Hepatocyte (in vitro differentiated cells): Measurements from ENCODE around the gene NUP58. TPM values are rescaled to one million over a fixed set of nuclear protein-coding genes. Genes with fewer than 3 reads are reported as not detected.

Source experiments
- DNase-seq: peaks from one replicate; pipeline ENCODE4 v3.0.0-alpha.2; 2016; ENCODE audit warnings: low spot score
- H2AFZ ChIP-seq: fragments of 200-600 bp; sonication (generic); 2 replicates; pipeline ENCODE4 v1.6.0; 2016; ENCODE audit warnings: antibody characterized with exemption, mild to moderate bottlenecking
- H3K27ac ChIP-seq: fragments of 200-600 bp; sonication (generic); 2 replicates; pipeline ENCODE4 v1.5.1; 2016; ENCODE audit warnings: mild to moderate bottlenecking
- H3K27me3 ChIP-seq: fragments of 200-600 bp; sonication (generic); 2 replicates; pipeline ENCODE4 v1.6.1; 2016
- H3K36me3 ChIP-seq: fragments of 200-600 bp; sonication (generic); replicated peaks from 2 replicates; pipeline ENCODE4 v1.5.1; 2016; ENCODE audit warnings: low read depth; ENCODE audit not compliant: insufficient read depth
- H3K4me1 ChIP-seq: fragments of 200-600 bp; sonication (generic); 2 replicates; pipeline ENCODE4 v1.5.1; 2016; ENCODE audit warnings: mild to moderate bottlenecking, moderate library complexity; ENCODE audit not compliant: insufficient read depth
- H3K4me2 ChIP-seq: fragments of 200-600 bp; sonication (generic); 2 replicates; pipeline ENCODE4 v1.6.0; 2016
- H3K4me3 ChIP-seq: fragments of 200-600 bp; sonication (generic); 2 replicates; pipeline ENCODE4 v1.5.1; 2016; ENCODE audit warnings: mild to moderate bottlenecking
- H3K79me2 ChIP-seq: fragments of 200-600 bp; sonication (generic); 2 replicates; pipeline ENCODE4 v1.6.0; 2017; ENCODE audit warnings: mild to moderate bottlenecking
- H3K9me2 ChIP-seq: fragments of 200-600 bp; sonication (generic); replicated peaks from 2 replicates; pipeline ENCODE4 v1.6.0; 2017; ENCODE audit warnings: mild to moderate bottlenecking; ENCODE audit not compliant: insufficient read depth
- H3K9me3 ChIP-seq: fragments of 200-600 bp; sonication (generic); 2 replicates; pipeline ENCODE4 v1.5.1; 2016; ENCODE audit warnings: low read depth, mild to moderate bottlenecking
- H4K20me1 ChIP-seq: fragments of 200-600 bp; sonication (generic); 2 replicates; pipeline ENCODE4 v1.6.0; 2016; ENCODE audit warnings: mild to moderate bottlenecking; ENCODE audit not compliant: insufficient read depth, poor library complexity, severe bottlenecking
- EZH2 ChIP-seq: fragments of 200-600 bp; sonication (generic); IDR thresholded peaks from 2 replicates; pipeline ENCODE4 v1.6.1; 2016; ENCODE audit warnings: antibody characterized with exemption, mild to moderate bottlenecking, borderline replicate concordance
- EZH2phosphoT487 ChIP-seq: fragments of 200-600 bp; sonication (generic); IDR thresholded peaks from one replicate; pipeline ENCODE4 v1.6.1; 2018; ENCODE audit warnings: antibody characterized with exemption, mild to moderate bottlenecking, low read depth, moderate library complexity; ENCODE audit not compliant: unreplicated experiment, severe bottlenecking
- WGBS: methylation state at CpG from one replicate; pipeline ENCODE4 v1.1.6; 2016; ENCODE audit warnings: low lambda C conversion rate; ENCODE audit errors: missing lambda C conversion rate; 5-methylcytosine and 5-hydroxymethylcytosine counted together
- polyA plus RNA-seq: library from polyadenylated mRNA; unstranded; fragments of >200 nt; fragmentation: Nextera tagmentation; extraction: Ambion mirVana; gene quantifications from 2 replicates; pipeline ENCODE4 v1.2.1, GENCODE V29; 2016
- total RNA-seq: library from RNA; depleted of rRNA; stranded (reverse); fragments of >200 nt; gene quantifications from 2 replicates; pipeline ENCODE4 v1.2.3, GENCODE V29; 2014
- TF ChIP-seq, protein P1 (sequence below): fragments of 200-600 bp; sonication (generic); IDR thresholded peaks from 2 replicates; pipeline ENCODE4 v1.5.1; 2016; ENCODE audit warnings: antibody characterized with exemption, mild to moderate bottlenecking; ENCODE audit not compliant: poor library complexity

The NUP58 gene
- total and polyA plus RNA-seq, 2 experiments from 2014 or later, result 16.0 to 61.3 TPM

DNA sequence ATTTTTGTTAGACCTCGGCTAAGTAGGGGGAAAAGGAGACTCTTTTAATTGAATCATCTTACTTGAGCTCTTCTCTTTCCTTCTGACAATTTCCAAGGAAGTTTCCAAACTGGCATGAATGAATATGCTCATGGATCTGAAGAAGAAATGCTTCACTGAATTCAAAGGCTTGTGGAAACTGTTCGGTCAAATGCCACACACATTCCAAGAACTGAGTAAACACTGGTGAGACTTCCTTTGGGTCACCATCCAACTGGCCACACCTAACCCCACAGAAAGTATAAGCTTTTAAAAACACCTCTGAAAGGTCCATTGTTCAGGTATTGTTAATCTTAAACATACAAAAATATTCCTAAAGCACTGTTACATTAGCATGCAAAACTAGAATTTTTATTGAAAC, 47.7 kb upstream of the NUP58 start:
- Histone ChIP-seq H3K36me3 (no peaks in the 10 kb centered on the region), H2AFZ (no peak overlapping the region), H4K20me1 (no peaks in the 10 kb centered on the region), H3K4me2 (no peak overlapping the region), H3K4me3 (no peak overlapping the region), H3K79me2 (no peaks in the 10 kb centered on the region), H3K27me3 (no peaks in the 10 kb centered on the region), H3K9me2 (no peaks in the 10 kb centered on the region), H3K27ac (no peak overlapping the region), H3K4me1 (no peaks in the 10 kb centered on the region), H3K9me3 (no peaks in the 10 kb centered on the region)
- 80% methylated on average over 2 of the region's 2 CpGs for WGBS
- no peak for DNase-seq
- TF ChIP-seq EZH2 (no peak), EZH2phosphoT487 (no peak)
- TF ChIP-seq, protein P1, sequence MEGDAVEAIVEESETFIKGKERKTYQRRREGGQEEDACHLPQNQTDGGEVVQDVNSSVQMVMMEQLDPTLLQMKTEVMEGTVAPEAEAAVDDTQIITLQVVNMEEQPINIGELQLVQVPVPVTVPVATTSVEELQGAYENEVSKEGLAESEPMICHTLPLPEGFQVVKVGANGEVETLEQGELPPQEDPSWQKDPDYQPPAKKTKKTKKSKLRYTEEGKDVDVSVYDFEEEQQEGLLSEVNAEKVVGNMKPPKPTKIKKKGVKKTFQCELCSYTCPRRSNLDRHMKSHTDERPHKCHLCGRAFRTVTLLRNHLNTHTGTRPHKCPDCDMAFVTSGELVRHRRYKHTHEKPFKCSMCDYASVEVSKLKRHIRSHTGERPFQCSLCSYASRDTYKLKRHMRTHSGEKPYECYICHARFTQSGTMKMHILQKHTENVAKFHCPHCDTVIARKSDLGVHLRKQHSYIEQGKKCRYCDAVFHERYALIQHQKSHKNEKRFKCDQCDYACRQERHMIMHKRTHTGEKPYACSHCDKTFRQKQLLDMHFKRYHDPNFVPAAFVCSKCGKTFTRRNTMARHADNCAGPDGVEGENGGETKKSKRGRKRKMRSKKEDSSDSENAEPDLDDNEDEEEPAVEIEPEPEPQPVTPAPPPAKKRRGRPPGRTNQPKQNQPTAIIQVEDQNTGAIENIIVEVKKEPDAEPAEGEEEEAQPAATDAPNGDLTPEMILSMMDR, result no peak

DNA sequence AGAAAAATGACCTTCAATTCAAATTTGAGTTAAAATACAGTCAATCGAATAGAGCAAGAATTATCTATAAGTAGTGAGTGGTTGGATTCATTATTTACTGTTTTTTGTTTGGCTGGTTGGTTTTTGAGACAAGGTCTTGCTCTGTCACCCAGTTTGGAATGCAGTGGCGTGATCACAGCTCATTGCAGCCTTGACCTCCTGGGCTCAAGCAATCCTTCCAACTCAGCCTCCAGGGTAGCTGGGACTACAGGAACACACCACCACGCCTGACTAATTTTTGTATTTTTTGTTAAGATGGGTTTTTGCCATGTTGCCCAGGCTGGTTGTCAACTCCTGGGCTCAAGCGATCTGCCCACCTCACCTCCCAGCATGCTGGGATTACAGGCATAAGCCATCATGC, 39.2 kb upstream of the NUP58 start:
- no peaks in the 10 kb centered on the region for H3K9me3 ChIP-seq
- H3K9me2 ChIP-seq, result no peaks in the 10 kb centered on the region
- H3K4me1 ChIP-seq, result no peaks in the 10 kb centered on the region
- H3K4me3 ChIP-seq, result no peak overlapping the region
- H2AFZ ChIP-seq, result no peak overlapping the region
- H3K4me2 ChIP-seq, result no peak overlapping the region
- no peaks in the 10 kb centered on the region for H4K20me1 ChIP-seq
- no peak overlapping the region for H3K27ac ChIP-seq
- TF ChIP-seq EZH2phosphoT487, result no peak
- TF ChIP-seq, protein P1, result no peak
- TF ChIP-seq EZH2, result no peak
- H3K36me3 ChIP-seq, result no peaks in the 10 kb centered on the region
- H3K27me3 ChIP-seq, result no peaks in the 10 kb centered on the region
- whole genome bisulfite sequencing, result 97% methylated on average over 4 of the region's 4 CpGs
- H3K79me2 ChIP-seq, result no peaks in the 10 kb centered on the region
- DNase-seq, result no peak

DNA sequence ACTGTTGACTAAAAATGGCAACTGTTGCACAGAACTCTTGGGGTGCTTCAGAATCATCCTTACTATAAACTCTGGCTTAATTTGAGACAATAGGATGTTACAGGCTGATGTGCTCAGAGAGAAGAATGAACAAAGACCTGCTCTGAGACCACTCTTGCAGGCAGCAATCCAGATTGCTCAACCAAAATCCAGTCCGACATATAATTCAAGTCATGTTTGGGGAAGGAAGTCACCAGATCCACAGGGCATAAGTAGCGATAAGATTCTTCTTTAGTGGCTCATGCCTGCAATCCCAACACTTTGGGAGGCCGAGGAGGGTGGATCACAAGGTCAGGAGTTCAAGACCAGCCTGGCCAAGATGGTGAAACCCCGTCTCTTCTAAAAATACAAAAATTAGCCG, 34.7 kb upstream of the NUP58 start:
- Histone ChIP-seq H3K27me3 (no peaks in the 10 kb centered on the region), H2AFZ (no peak overlapping the region), H3K27ac (no peak overlapping the region), H3K4me2 (no peak overlapping the region), H3K36me3 (no peaks in the 10 kb centered on the region), H3K9me2 (no peaks in the 10 kb centered on the region), H3K4me1 (no peaks in the 10 kb centered on the region), H4K20me1 (no peaks in the 10 kb centered on the region), H3K4me3 (no peak overlapping the region), H3K79me2 (no peaks in the 10 kb centered on the region), H3K9me3 (no peaks in the 10 kb centered on the region)
- TF ChIP-seq EZH2phosphoT487 (no peak), EZH2 (no peak)
- TF ChIP-seq, protein P1, result no peak
- WGBS, result 95% methylated on average over 5 of the region's 5 CpGs
- DNase-seq, result no peak

DNA sequence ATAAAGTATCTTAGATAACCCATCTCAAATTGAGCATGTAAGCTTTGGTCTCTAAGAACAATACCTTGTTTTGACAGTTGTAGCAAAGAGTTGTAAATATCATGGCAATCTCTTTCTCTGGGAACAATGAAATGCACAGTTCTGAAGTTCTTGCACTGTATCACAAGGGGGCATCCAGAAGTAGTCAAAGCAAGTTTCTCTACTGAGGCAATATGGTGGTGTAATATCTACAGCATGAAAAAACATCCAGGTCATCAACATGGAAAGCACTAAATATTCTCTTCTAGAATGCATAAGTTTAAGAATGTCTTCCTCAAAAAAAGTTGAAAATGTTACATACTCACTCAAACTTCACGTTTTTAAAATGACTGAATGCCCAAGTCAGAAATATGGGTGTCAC, 33.7 kb upstream of the NUP58 start:
- Histone ChIP-seq H3K9me3 (no peaks in the 10 kb centered on the region), H3K4me1 (no peaks in the 10 kb centered on the region), H3K27ac (no peak overlapping the region), H3K4me3 (no peak overlapping the region), H4K20me1 (no peaks in the 10 kb centered on the region), H3K36me3 (no peaks in the 10 kb centered on the region), H3K27me3 (no peaks in the 10 kb centered on the region), H2AFZ (no peak overlapping the region), H3K4me2 (no peak overlapping the region), H3K79me2 (no peaks in the 10 kb centered on the region), H3K9me2 (no peaks in the 10 kb centered on the region)
- WGBS, result 94% methylated on average over 1 of the region's 1 CpG
- TF ChIP-seq EZH2phosphoT487, result no peak
- TF ChIP-seq, protein P1, result no peak
- TF ChIP-seq EZH2, result no peak
- no peak for DNase-seq
